Endometrium (tissue), 2 donors: Measurements from ENCODE around the gene CEL.
"Not testable (repeated sequence)": the region's sequence is repeated elsewhere in the genome, so short reads cannot be mapped to it uniquely, and the experiment has no call there.

Experiments used
- FAIRE-seq: peaks from 2 replicates; lab custom pipeline; 2012; peaks lifted over from hg19 to GRCh38; lab: Jason Lieb, UNC
- donor health status: control.
- donor health status: control.

The CEL gene

DNA sequence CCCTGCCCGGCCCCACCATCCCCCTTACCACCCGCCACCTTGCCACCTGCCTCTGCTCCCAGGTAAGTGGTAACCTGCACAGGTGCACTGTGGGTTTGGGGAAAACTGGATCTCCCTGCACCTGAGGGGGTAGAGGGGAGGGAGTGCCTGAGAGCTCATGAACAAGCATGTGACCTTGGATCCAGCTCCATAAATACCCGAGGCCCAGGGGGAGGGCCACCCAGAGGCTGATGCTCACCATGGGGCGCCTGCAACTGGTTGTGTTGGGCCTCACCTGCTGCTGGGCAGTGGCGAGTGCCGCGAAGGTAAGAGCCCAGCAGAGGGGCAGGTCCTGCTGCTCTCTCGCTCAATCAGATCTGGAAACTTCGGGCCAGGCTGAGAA, at the start of gene CEL:
Gene CEL, plus strand, starts transcription at position 218 of the 382 bp plus-strand sequence. Its CDS starts 22 bp downstream, at position 240.
- not testable (repeated sequence) for FAIRE-seq

GRCh38 chr9:133014696-133015095, 47.1 kb upstream of the CEL start:
- no peak for FAIRE-seq

DNA sequence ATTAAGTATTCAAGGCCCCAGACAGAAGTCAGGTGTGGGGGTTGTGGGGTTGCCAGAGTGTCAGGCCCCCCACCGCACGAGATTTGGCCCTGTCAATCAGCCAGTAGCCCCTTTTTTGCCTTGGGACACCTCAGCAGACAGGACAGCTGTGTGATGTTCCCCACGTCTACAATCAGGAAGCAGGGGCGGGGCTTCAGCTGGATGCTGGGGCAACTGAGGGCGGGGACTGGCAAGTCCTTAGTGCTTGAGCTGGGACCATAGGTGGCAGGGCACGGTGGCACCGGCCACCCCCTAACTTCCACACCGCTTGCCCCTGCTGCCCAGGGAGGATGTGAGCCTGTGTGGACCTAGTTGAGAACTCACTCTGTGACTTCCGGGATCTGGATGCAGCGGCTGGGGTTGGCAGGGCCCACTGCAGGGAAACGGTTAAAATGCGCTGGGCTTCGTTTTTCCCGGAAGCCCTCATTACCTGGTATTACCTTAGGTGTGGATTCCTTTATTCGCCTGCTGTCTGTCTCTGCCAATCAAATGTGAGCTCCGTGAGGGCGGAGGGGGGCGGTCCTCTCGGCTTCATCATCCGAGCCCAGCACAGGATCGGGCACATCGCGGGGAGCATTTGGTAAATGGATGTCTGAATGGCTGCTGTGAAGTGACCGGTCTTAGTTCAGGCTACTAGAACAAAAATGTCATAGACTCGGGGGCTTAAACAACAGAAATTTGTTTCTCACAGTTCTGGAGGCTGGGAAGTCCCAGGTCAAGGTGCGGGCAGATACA, 38.5 kb upstream of the CEL start:
- no peak for FAIRE-seq

GRCh38 chr9:133026426-133026825, 35.4 kb upstream of the CEL start:
- no peak for FAIRE-seq

- no peak for FAIRE-seq
Observed at GRCh38 chr9:133027134-133027533, 34.6 kb upstream of the CEL start.

GRCh38 chr9:133028221-133028620, 33.6 kb upstream of the CEL start:
- no peak for FAIRE-seq

DNA sequence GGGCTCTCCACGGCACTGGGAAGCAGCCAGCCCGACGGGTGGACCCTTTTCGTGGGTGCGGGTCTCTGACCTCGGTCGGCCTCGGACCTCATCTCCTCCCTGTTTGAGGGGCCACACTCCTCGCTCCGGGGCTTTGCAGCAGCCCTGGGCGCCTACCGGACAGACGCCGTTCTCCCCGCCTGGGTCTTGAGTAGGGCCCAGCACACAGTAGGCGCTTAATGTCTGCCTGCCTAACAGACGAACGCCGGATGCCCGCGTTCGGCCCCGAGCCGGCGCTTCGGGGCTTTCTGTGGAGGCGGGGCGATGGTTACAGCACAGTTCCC, 31.8 kb upstream of the CEL start:
- no peak for FAIRE-seq

DNA sequence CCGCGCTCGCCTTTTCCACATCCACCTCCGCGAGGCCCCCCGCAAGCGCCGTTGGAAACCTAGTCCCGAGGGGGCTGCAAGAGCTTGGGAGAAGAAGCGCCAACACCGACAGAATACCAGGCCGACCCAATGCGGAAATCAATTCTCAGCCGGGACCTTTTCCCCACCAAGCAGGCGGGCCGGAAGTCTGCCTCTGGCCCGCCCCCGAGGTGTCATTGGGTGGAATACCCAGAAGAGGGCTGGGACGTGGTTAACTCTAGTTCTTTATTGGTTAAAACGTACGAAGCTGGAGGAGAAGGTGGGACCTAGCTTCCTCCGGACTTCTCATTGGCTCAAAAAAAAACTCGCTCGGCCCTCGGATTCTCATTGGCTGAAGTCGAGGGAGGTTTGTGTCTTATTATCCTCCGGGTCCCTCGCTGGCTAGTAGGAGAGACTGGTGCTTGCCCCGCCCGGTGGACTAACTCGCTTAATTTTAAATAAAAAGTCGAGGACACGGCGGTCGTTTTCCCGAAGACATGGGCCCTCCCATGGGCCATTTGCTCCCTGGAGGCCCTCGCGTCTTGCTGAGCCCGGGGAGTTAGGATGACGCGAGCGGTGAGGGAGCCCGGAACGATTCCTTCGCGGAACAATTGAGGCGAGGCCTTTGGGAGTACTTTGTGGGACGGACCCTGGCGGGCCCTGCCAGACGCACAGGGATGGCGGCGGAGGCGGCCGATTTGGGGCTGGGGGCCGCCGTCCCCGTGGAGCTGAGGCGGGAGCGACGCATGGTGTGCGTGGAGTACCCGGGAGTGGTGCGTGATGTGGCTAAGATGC, 31.3 kb upstream of the CEL start, which contains the start of gene GTF3C5:
Gene GTF3C5, plus strand, starts transcription at position 681 of the 813 bp plus-strand sequence. Its CDS starts 15 bp downstream, at position 696.
- FAIRE-seq, result peak; percentile 98

- FAIRE-seq, result no peak
Observed at GRCh38 chr9:133031130-133031422, 30.7 kb upstream of the CEL start.

DNA sequence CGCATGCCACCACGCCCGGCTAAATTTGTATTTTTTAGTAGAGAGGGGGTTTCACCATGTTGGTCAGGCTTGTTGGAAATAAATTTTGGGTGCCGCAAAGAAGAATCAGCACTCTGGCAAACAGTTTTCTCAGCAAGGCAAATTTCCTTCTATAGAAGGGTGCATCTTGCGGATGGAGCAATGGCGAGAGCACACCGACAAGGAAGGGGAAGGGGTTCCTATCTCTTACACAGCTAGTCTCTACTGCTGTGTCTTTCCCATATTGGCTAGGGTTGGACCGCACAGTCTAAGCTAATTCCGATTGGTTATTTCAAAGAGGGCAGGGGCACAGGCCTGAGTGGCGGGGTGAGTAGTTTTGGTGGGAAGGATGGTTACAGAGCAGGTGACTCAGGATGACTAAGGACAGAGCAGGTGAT, 30.3 kb upstream of the CEL start:
- no peak for FAIRE-seq

GRCh38 chr9:133032171-133032570, 29.6 kb upstream of the CEL start:
- FAIRE-seq, result no peak

DNA sequence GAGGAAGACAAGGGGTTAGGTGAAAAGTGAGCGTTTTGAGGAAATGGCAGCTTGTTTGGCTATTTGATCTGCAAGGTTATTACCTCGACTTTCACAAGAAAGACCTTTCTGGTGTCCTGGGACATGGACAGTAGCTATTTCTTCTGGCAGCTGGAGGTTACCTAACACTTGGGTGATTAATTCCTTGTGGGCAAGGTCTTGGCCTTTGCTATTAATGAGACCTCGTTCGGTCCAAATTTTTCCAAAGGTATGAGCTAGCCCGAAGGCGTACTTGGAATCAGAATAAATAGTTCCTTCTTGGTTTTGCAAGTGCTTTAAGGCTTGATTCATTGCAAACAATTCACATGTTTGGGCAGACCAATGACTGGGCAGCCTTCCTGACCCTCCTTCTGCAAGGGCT, 26.1 kb upstream of the CEL start:
- FAIRE-seq, result no peak

DNA sequence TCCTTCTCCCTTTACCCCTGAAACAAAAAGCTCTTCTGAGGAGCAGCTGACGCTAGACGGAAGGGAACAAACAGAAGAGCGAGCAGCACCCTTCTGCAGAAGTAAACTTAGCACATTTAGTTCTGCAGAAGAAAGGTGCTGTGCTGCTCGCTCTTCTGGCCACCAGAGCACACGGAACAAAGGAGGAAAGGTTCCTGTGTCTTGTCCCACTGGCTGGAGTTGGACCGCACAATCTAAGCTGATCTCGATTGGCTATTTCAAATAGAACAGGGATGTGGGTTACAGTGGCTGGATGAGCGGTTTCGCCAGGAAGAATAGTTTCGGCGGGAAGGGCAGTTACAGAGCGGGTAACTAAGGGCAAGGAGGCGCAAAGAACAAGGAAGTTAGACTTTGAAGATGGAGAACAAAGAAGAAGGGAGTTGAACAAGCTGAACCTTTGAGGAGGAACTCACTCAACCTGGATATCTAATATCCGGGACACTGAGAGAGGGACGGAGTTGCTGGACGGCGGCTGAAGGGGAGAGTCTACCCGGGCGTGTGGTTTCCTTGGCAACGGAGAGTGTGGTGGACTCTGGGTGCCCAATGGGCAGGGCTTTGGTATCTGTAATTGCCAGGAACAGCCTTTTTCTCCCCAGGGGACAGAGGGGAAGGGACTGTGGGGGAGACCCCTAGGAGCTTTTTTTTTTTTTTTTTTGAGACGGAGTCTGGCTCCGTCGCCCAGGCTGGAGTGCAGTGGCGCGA, 23.8 kb upstream of the CEL start:
- no peak for FAIRE-seq

GRCh38 chr9:133040892-133041479, 20.8 kb upstream of the CEL start:
- FAIRE-seq, result not testable (repeated sequence)

- FAIRE-seq, result no peak
Observed at GRCh38 chr9:133041958-133042357, 19.8 kb upstream of the CEL start.

GRCh38 chr9:133042676-133043075, 19.1 kb upstream of the CEL start:
- FAIRE-seq, result no peak

GRCh38 chr9:133043449-133044035, 18.2 kb upstream of the CEL start:
- FAIRE-seq, result no peak

DNA sequence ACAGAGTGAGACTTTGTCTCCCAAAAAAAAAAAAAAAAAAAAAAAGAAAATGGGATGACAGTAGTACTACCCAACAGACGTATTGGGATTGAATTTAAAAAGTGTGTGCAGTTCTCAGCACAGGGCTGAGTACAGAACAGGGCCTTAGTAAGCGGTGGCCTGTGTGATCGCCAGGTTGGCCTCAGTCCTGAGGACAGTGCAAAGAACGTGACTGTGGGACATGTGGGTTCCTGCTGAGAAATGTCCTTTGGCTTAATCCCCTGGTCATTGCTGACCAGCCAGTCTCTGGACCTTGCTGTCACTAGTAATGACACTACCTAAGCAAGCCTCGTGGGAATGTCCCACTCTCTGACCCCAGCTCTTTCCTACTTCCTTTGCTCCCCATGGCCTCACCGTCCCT, 17.7 kb upstream of the CEL start:
- no peak for FAIRE-seq

DNA sequence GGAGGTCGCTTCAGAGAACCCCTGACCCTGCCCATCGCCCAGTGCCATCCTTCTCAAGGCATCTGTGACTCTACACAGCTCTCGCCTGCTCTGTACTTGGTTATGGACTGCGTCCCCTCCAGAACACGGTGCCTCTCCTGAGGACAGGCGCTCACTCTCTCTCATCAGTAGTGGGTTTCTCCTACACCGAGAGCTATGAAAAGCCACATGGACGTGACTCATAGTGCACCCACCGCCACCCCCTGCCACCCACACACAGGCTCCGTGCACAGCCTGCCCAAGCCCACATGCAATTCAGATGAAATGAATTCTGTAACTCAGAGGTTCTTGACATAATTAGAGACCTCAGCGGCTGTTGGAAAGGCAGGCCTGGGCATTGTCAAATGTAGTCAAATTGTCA, 17.1 kb upstream of the CEL start:
- no peak for FAIRE-seq

- no peak for FAIRE-seq
Observed at GRCh38 chr9:133045132-133045531, 16.6 kb upstream of the CEL start.

- no peak for FAIRE-seq
Observed at GRCh38 chr9:133046196-133046899, 15.4 kb upstream of the CEL start.

GRCh38 chr9:133046900-133047295, 14.9 kb upstream of the CEL start:
- no peak for FAIRE-seq
